A549 (cell line): Measurements from ENCODE around the gene PRRG4.

Experiments
- BHLHE40 ChIP-seq: IDR thresholded peaks from 2 replicates; pipeline ENCODE4 v1.6.1; 2012; ENCODE audit warnings: low read depth, low read length, inconsistent platforms
- CHD2 ChIP-seq: fragments of 150-350 bp; IDR thresholded peaks from 2 replicates; pipeline ENCODE4 v1.6.1; 2014; ENCODE audit warnings: low read length; ENCODE audit not compliant: partially characterized antibody
- EP300 ChIP-seq, 2 experiments: fragments of >200 bp; sonication (Bioruptor Twin); formaldehyde crosslinking; IDR thresholded peaks; 2 replicates in 1 of 2; 3 replicates in 1 of 2; pipeline ENCODE4 v1.6.1; 2016 to 2017
- ESRRA ChIP-seq: fragments of 150-350 bp; IDR thresholded peaks from 2 replicates; pipeline ENCODE4 v1.6.1; 2014; ENCODE audit warnings: mild to moderate bottlenecking, low read length, borderline replicate concordance
- TF ChIP-seq, protein P1 (sequence below): fragments of >200 bp; sonication (Bioruptor Twin); formaldehyde crosslinking; IDR thresholded peaks from 3 replicates; pipeline ENCODE4 v1.5.1; 2016

DNA sequence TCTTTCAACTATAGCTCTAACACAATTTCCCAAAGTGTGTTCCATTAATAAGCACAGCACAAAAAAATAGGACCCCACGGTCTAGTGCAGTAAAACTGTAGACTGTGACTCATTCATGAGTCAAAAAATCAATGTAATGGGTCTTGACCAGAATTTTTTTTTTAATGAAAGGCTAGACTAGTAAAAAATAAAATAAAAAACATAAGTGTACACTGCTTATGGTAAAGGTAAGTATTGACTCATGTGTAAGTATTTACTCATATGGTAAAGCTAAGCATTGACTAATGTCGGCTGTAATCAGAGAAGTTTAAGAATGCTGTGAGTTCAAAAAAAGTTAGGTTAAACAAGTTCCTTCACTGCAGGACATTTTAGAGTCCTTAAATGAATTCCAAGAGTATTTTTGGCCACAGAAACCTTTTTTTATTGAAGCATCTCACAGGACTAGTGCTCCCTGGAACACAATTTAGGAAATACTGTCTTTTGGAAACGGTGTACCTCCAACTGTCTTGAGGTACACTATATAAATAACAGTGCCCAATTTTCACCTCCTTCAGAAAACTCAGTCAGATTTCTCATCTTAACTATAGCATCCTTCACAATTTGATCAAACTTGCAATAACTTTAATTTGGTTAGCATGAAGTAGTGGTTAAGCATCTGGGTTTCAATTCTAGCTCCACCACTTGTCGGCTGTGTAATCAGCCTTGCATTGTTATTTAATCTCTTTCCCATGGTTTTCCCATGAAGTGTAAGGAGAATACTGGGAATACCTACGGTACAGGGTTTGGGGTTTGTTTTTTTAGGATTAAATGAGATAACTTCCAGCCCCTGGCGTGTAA is 37.4 kb upstream of the PRRG4 start:
- TF ChIP-seq BHLHE40 (no peak), ESRRA (no peak), EP300 (IDR thresholded peaks at IDR 0.05) (no peak), CHD2 (no peak)
- TF ChIP-seq, protein P1, sequence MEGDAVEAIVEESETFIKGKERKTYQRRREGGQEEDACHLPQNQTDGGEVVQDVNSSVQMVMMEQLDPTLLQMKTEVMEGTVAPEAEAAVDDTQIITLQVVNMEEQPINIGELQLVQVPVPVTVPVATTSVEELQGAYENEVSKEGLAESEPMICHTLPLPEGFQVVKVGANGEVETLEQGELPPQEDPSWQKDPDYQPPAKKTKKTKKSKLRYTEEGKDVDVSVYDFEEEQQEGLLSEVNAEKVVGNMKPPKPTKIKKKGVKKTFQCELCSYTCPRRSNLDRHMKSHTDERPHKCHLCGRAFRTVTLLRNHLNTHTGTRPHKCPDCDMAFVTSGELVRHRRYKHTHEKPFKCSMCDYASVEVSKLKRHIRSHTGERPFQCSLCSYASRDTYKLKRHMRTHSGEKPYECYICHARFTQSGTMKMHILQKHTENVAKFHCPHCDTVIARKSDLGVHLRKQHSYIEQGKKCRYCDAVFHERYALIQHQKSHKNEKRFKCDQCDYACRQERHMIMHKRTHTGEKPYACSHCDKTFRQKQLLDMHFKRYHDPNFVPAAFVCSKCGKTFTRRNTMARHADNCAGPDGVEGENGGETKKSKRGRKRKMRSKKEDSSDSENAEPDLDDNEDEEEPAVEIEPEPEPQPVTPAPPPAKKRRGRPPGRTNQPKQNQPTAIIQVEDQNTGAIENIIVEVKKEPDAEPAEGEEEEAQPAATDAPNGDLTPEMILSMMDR = no peak
